Gastrocnemius medialis (tissue), 4 donors: Measurements from ENCODE around the gene VAT1L. TPM values are rescaled to one million over a fixed set of nuclear protein-coding genes. Genes with fewer than 3 reads are reported as not detected.

Source experiments
- ATAC-seq, 2 donors: fragments of 150-250 bp; one replicate each; pipeline ENCODE4 v1.9.1; 2016
- DNase-seq, 2 donors: peaks; one replicate each; pipeline ENCODE4 v3.0.0-alpha.2; 2019
- H3K27ac ChIP-seq, 4 donors: fragments of 200-600 bp; sonication (generic); 1 replicate in 1 of 4; 2 replicates in 3 of 4; pipeline ENCODE4 v1.5.1; 2016 to 2018; ENCODE audit warnings: mild to moderate bottlenecking in 2 of 4, moderate library complexity in 1 of 4
- H3K27me3 ChIP-seq, 3 donors: fragments of 200-600 bp; sonication (generic) in 2 of 3; 1 replicate in 1 of 3; 2 replicates in 2 of 3; pipeline versions ENCODE4 v1.5.1 to v1.6.0; 2016 to 2019; ENCODE audit warnings: mild to moderate bottlenecking in 1 of 3, moderate library complexity in 1 of 3
- H3K36me3 ChIP-seq, 2 donors: fragments of 200-600 bp; sonication (generic) in 1 of 2; one replicate each; pipeline ENCODE4 v1.5.1; 2017 to 2018
- H3K4me1 ChIP-seq, 2 donors: fragments of 200-600 bp; sonication (generic) in 1 of 2; one replicate each; pipeline ENCODE4 v1.5.1; 2016 to 2017; ENCODE audit warnings: mild to moderate bottlenecking in 2 of 2
- H3K4me3 ChIP-seq, 4 donors: fragments of 200-600 bp; sonication (generic) in 3 of 4; 1 replicate in 1 of 4; 2 replicates in 3 of 4; pipeline ENCODE4 v1.5.1; 2016 to 2019; ENCODE audit warnings: mild to moderate bottlenecking in 2 of 4
- H3K9me3 ChIP-seq, 3 donors: fragments of 200-600 bp; sonication (generic) in 2 of 3; 1 replicate in 1 of 3; 2 replicates in 2 of 3; pipeline ENCODE4 v1.5.1; 2016 to 2019
- POLR2A ChIP-seq, 2 donors: fragments of 450-650 bp; IDR thresholded peaks; one replicate each; pipeline ENCODE4 v1.6.1; 2017; ENCODE audit warnings: antibody characterized with exemption in 2 of 2, mild to moderate bottlenecking in 2 of 2, moderate library complexity in 2 of 2
- in situ Hi-C, 4 donors: fragments of 200-750 bp; cut with MboI; loops; one replicate each; pipeline versions ENCODE4 v1.15.0 to v1.8.0; 2017; ENCODE audit warnings: low sequenced_read_pairs in 4 of 4
- intact Hi-C: fragments of 100-400 bp; cut with DNase I; formaldehyde crosslinking; loops from one replicate; pipeline ENCODE4 v1.15.1; 2023; ENCODE audit warnings: low total_unique reads
- total RNA-seq, 4 donors: library from RNA; depleted of rRNA; stranded (reverse); fragments of >200 nt; gene quantifications; one replicate each; pipeline versions ENCODE4 v1.1.0 to v1.2.3, GENCODE V29; 2016
- TF ChIP-seq, protein P1 (sequence below), 5 experiments: fragments of 450-650 bp in 3 of 5; fragments of 200-600 bp in 2 of 5; sonication (generic) in 2 of 5; IDR thresholded peaks in 4 of 5; conservative IDR thresholded peaks in 1 of 5; 1 replicate in 4 of 5; 2 replicates in 1 of 5; pipeline ENCODE4 v1.5.1; 2016 to 2019; ENCODE audit warnings: antibody characterized with exemption in 5 of 5, mild to moderate bottlenecking in 3 of 5, moderate library complexity in 3 of 5

The VAT1L gene
- total RNA-seq, 4 donors from 2014 or later: 0.04 TPM; not detected in 3

- in situ Hi-C loops: no loop called here
- H3K4me3 ChIP-seq: no peak overlapping the region
- intact Hi-C loops: no loop called here
These were observed 205.0 kb downstream of the VAT1L start for GRCh38 chr16:77993111-77993985.

DNA sequence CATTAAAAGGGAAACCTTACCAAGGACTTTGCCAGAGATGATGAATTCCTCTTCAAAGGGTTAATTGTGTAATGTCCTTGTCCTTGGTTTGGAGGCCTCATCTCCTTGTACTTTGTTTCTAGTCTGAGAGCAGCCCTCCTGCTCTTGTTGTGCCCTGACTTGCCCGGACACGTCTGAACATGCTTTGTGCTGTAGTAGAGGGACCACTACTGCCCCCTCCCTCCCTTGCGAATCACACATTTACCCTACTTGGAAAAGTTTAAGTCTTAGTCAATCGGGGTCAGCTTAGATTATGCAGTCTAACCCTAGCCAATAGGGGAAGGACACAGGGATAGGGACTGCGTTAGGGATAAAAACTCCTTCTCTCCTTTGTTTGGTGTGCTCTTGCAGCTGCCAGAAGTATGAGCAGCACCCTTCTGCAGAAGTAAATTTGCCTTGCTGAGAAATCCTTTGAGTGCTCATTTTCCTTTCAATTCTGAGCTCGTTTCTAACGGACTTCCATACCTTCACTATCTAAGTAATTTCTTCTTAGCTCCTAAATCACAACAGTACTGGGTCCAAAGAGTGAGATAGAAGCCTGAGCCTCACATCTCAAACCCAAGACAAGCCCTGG, 207.6 kb downstream of the VAT1L start:
- H3K27ac ChIP-seq: no peak overlapping the region
- no peaks in the 10 kb centered on the region for H3K27me3 ChIP-seq
- TF ChIP-seq, protein P1, sequence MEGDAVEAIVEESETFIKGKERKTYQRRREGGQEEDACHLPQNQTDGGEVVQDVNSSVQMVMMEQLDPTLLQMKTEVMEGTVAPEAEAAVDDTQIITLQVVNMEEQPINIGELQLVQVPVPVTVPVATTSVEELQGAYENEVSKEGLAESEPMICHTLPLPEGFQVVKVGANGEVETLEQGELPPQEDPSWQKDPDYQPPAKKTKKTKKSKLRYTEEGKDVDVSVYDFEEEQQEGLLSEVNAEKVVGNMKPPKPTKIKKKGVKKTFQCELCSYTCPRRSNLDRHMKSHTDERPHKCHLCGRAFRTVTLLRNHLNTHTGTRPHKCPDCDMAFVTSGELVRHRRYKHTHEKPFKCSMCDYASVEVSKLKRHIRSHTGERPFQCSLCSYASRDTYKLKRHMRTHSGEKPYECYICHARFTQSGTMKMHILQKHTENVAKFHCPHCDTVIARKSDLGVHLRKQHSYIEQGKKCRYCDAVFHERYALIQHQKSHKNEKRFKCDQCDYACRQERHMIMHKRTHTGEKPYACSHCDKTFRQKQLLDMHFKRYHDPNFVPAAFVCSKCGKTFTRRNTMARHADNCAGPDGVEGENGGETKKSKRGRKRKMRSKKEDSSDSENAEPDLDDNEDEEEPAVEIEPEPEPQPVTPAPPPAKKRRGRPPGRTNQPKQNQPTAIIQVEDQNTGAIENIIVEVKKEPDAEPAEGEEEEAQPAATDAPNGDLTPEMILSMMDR (IDR thresholded peaks at IDR 0.05 in 4 of 5, conservative IDR thresholded peaks at IDR 0.05 in 1 of 5): no peak
- no peak for TF ChIP-seq POLR2A (IDR thresholded peaks at IDR 0.05)
- ATAC-seq (no peak), DNase-seq (no peak)
- intact Hi-C loops (no loop called here), in situ Hi-C loops (no loop called here)
- H3K36me3 ChIP-seq: no peaks in the 10 kb centered on the region
- no peak overlapping the region for H3K4me3 ChIP-seq
- no peaks in the 10 kb centered on the region for H3K9me3 ChIP-seq
- no peaks in the 10 kb centered on the region for H3K4me1 ChIP-seq

More at GRCh38 chr16:77993111-77993985, 205.0 kb downstream of the VAT1L start:
- Histone ChIP-seq H3K27me3 (no peaks in the 10 kb centered on the region), H3K27ac (peak overlapping the region in 2 of 4 donors; percentile 16 to 44), H3K4me1 (no peaks in the 10 kb centered on the region), H3K9me3 (no peaks in the 10 kb centered on the region), H3K36me3 (no peaks in the 10 kb centered on the region)
- no peak for TF ChIP-seq POLR2A (IDR thresholded peaks at IDR 0.05)
- TF ChIP-seq, protein P1 (IDR thresholded peaks at IDR 0.05 in 4 of 5, conservative IDR thresholded peaks at IDR 0.05 in 1 of 5): no peak
- ATAC-seq (peak in 1 of 2 donors; percentile 19), DNase-seq (no peak)

DNA sequence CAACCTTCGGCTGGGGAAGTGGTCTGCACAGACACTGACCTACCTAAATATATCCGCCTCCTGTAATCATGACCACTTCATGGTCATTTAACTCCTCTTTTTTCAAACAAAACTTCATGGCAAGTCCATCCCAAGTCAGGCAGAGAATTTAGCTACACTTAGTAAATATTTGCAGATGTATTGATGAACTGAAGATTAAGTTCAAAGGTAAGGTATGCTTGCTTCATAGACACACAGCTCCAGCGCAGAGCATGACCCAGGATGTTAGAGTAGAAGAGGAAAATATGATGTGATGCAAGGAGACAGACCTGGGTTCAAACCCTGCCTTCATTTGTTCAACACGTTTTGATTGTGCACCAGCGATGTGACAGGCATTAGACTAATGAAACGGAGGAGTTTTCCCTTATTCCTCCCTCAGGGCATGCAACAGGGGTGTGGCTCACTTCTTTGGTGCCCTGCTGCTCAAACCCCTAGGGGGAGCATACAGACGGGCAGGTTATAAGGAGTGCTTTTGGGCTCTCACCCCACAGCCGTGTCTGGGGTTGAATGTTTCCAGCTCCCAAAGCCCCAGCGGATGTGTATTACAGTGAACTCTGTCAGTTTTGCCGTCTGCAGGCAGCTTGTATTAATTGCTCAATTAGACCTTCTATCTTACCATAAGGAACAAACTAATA, 210.1 kb downstream of the VAT1L start:
- Histone ChIP-seq H3K4me1 (no peaks in the 10 kb centered on the region), H3K4me3 (no peak overlapping the region), H3K27ac (no peak overlapping the region), H3K9me3 (no peaks in the 10 kb centered on the region), H3K27me3 (no peaks in the 10 kb centered on the region), H3K36me3 (no peaks in the 10 kb centered on the region)
- in situ Hi-C loops: no loop called here
- no peak for DNase-seq
- intact Hi-C loops: no loop called here
- TF ChIP-seq, protein P1 (IDR thresholded peaks at IDR 0.05 in 4 of 5, conservative IDR thresholded peaks at IDR 0.05 in 1 of 5): no peak
- TF ChIP-seq POLR2A (IDR thresholded peaks at IDR 0.05): no peak
- no peak for ATAC-seq

- in situ Hi-C loops (no loop called here), intact Hi-C loops (no loop called here)
- Histone ChIP-seq H3K36me3 (no peaks in the 10 kb centered on the region), H3K27me3 (no peaks in the 10 kb centered on the region), H3K4me3 (no peak overlapping the region), H3K4me1 (no peaks in the 10 kb centered on the region), H3K9me3 (no peaks in the 10 kb centered on the region), H3K27ac (no peak overlapping the region)
- no peak for ATAC-seq
- DNase-seq: no peak
- TF ChIP-seq, protein P1 (IDR thresholded peaks at IDR 0.05 in 4 of 5, conservative IDR thresholded peaks at IDR 0.05 in 1 of 5): no peak
- no peak for TF ChIP-seq POLR2A (IDR thresholded peaks at IDR 0.05)
These were observed 213.2 kb downstream of the VAT1L start for GRCh38 chr16:78001451-78002025.
